ENCODE data around the gene L3MBTL4. TPM values are rescaled to one million over a fixed set of nuclear protein-coding genes. Genes with fewer than 3 reads are reported as not detected.

L3MBTL4 gene
- total RNA-seq, 1 donor from 2014 or later: under 0.01 TPM

GRCh38 chr18:6340121-6340520 lies 74.6 kb downstream of the L3MBTL4 start:
- Histone ChIP-seq H3K36me3 (ENCODE audit: control insufficient read depth, insufficient read depth, low read length) (no peaks in the 10 kb centered on the region), H3K27me3 (ENCODE audit: control insufficient read depth, insufficient read depth, low read length) (no peaks in the 10 kb centered on the region), H3K4me3 (ENCODE audit: low read depth, low read length) (no peak overlapping the region)
- DNase-seq (ENCODE audit: low read depth) (no peak), FAIRE-seq (no peak)
- TF ChIP-seq CTCF (IDR thresholded peaks at IDR 0.05; ENCODE audit: insufficient read depth, low read length, severe bottlenecking): no peak

GRCh38 chr18:6336239-6336638 lies 78.5 kb downstream of the L3MBTL4 start:
- no peaks in the 10 kb centered on the region for H3K27me3 ChIP-seq (ENCODE audit: control insufficient read depth, insufficient read depth, low read length)
- no peak for TF ChIP-seq CTCF (IDR thresholded peaks at IDR 0.05; ENCODE audit: insufficient read depth, low read length, severe bottlenecking)
- DNase-seq (ENCODE audit: low read depth): no peak
- no peaks in the 10 kb centered on the region for H3K36me3 ChIP-seq (ENCODE audit: control insufficient read depth, insufficient read depth, low read length)
- no peak for FAIRE-seq
- no peak overlapping the region for H3K4me3 ChIP-seq (ENCODE audit: low read depth, low read length)

DNA sequence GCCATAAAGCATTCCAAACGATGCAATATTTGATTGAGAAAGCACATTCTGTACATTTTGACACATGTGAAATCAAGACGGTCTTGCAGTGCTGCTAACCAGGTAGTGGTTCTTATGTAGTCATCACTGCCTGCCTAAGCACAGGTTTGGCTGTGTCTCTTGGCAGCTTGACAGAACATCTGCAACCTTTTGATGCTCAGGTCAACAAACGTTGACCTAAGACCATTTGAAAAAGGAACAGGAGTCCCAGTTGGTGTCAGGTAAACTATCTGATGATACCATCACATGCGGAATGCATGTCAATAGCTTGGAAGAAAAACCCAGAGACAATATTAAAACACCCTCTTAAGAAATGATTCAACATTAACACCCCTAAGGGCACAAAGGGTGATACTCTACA lies 80.7 kb downstream of the L3MBTL4 start:
- DNase-seq (ENCODE audit: low read depth) (no peak), FAIRE-seq (no peak)
- TF ChIP-seq CTCF (IDR thresholded peaks at IDR 0.05; ENCODE audit: insufficient read depth, low read length, severe bottlenecking): no peak
- H3K27me3 ChIP-seq (ENCODE audit: control insufficient read depth, insufficient read depth, low read length): no peaks in the 10 kb centered on the region
- H3K36me3 ChIP-seq (ENCODE audit: control insufficient read depth, insufficient read depth, low read length): no peaks in the 10 kb centered on the region
- H3K4me3 ChIP-seq (ENCODE audit: low read depth, low read length): no peak overlapping the region

- H3K27me3 ChIP-seq (ENCODE audit: control insufficient read depth, insufficient read depth, low read length): no peaks in the 10 kb centered on the region
- DNase-seq (ENCODE audit: low read depth) (no peak), FAIRE-seq (no peak)
- TF ChIP-seq CTCF (IDR thresholded peaks at IDR 0.05; ENCODE audit: insufficient read depth, low read length, severe bottlenecking): no peak
- no peak overlapping the region for H3K4me3 ChIP-seq (ENCODE audit: low read depth, low read length)
- H3K36me3 ChIP-seq (ENCODE audit: control insufficient read depth, insufficient read depth, low read length): no peaks in the 10 kb centered on the region
These were observed 82.8 kb downstream of the L3MBTL4 start for GRCh38 chr18:6331872-6332271.

- FAIRE-seq: no peak
- no peak overlapping the region for H3K4me3 ChIP-seq (ENCODE audit: low read depth, low read length)
These were observed 83.9 kb downstream of the L3MBTL4 start for GRCh38 chr18:6330786-6331185.

More at GRCh38 chr18:6330786-6331185, 83.9 kb downstream of the L3MBTL4 start:
- Histone ChIP-seq H3K36me3 (ENCODE audit: control insufficient read depth, insufficient read depth, low read length) (no peaks in the 10 kb centered on the region), H3K27me3 (ENCODE audit: control insufficient read depth, insufficient read depth, low read length) (no peaks in the 10 kb centered on the region)
- TF ChIP-seq CTCF (IDR thresholded peaks at IDR 0.05; ENCODE audit: insufficient read depth, low read length, severe bottlenecking): no peak
- DNase-seq (ENCODE audit: low read depth): no peak
